ENCODE data around the gene FBN2. TPM values are rescaled to one million over a fixed set of nuclear protein-coding genes. Genes with fewer than 3 reads are reported as not detected.

The FBN2 gene
- total and polyA plus RNA-seq, 2 of the 4 experiments (the other 2 are of a cell fraction) = 26.7 to 69.0 TPM

DNA sequence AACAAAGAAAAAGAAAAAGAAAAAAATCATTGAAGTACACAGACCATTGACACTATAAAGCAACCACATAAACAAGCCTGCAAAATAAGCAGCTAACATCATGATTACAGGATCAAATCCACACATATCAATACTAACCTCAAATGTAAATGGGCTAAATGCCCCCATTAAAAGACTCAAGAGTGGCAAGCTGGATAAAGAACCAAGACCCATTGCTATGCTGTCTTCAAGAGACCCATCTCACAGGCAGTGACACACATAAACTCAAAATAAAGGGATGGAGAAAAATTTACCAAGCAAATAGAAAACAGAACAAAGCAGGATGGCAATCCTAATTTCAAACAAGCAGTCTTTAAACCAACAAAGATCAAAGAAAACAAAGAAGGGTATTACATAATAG is 15.7 kb upstream of the FBN2 start:
- ChIA-PET CTCF (no interaction called here), POLR2A (ENCODE audit: unreplicated experiment) (no interaction called here)
- Histone ChIP-seq H3K4ac (ENCODE audit: low read depth, low read length) (no peak overlapping the region), H2BK5ac (ENCODE audit: low read depth, low read length, poor library complexity, severe bottlenecking) (no peak overlapping the region), H3K23ac (ENCODE audit: low read depth, low read length) (no peak overlapping the region), H3K27me3 (ENCODE audit: control insufficient read depth, insufficient read depth, low read length) (no peaks in the 10 kb centered on the region), H3K9me3 (ENCODE audit: control insufficient read depth, insufficient read depth, low read length) (peaks cover 2% of the 10 kb centered on the region; the same call in 1 of the 2 replicates), H3K4me2 (ENCODE audit: low read depth, low read length) (no peak overlapping the region), H4K20me1 (ENCODE audit: insufficient read depth, low read length) (no peaks in the 10 kb centered on the region), H3K14ac (replicated peaks; ENCODE audit: low read depth, low read length) (no peak overlapping the region), H3K36me3 (ENCODE audit: control insufficient read depth, insufficient read depth, low read length) (no peaks in the 10 kb centered on the region), H2BK20ac (ENCODE audit: low read depth, low read length) (no peak overlapping the region), H2AFZ (replicated peaks; ENCODE audit: low read length, poor library complexity) (no peak overlapping the region), H3K79me1 (ENCODE audit: low read depth in 1 of 2, low read length in 2 of 2) (no peaks in the 10 kb centered on the region), H3K4me3 (ENCODE audit: insufficient read depth, low read depth, low read length) (no peak overlapping the region), H3K18ac (ENCODE audit: low read depth, low read length) (no peak overlapping the region), H2AK5ac (ENCODE audit: low read depth, low read length) (no peak overlapping the region), H2BK15ac (ENCODE audit: low read depth, low read length) (no peak overlapping the region), H2AK9ac (replicated peaks; ENCODE audit: low read depth, low read length, poor library complexity) (no peak overlapping the region), H3K9ac (ENCODE audit: low read depth, low read length) (no peak overlapping the region), H4K8ac (ENCODE audit: low read depth in 2 of 2, low read length in 2 of 2) (no peak overlapping the region), H4K5ac (ENCODE audit: low read depth, low read length) (no peak overlapping the region), H2BK120ac (ENCODE audit: low read depth, low read length) (no peak overlapping the region), H4K91ac (ENCODE audit: insufficient read depth, low read depth, low read length) (no peak overlapping the region), H3K4me1 (ENCODE audit: control insufficient read depth, insufficient read depth, low read length) (peaks cover 3% of the 10 kb centered on the region; the same call in 1 of the 2 replicates), H3K27ac (ENCODE audit: insufficient read depth, low read length) (no peak overlapping the region), H3K9me1 (ENCODE audit: insufficient read depth, low read length) (peaks cover 7% of the 10 kb centered on the region; the same call in 1 of the 2 replicates), H3K56ac (ENCODE audit: extremely low read depth, insufficient read depth, low read length) (no peak overlapping the region)
- dilution Hi-C loops (cut with HindIII; ENCODE audit: low sequenced_read_pairs, unreplicated experiment) = no loop called here
- no TSS peak for BruUV-seq (replicated peaks)
- in situ Hi-C loops (cut with MboI; ENCODE audit: low sequenced_read_pairs) = no loop called here
- DNase-seq (no peak), ATAC-seq (ENCODE audit: low read depth) (no peak)
- TF ChIP-seq, protein P1, sequence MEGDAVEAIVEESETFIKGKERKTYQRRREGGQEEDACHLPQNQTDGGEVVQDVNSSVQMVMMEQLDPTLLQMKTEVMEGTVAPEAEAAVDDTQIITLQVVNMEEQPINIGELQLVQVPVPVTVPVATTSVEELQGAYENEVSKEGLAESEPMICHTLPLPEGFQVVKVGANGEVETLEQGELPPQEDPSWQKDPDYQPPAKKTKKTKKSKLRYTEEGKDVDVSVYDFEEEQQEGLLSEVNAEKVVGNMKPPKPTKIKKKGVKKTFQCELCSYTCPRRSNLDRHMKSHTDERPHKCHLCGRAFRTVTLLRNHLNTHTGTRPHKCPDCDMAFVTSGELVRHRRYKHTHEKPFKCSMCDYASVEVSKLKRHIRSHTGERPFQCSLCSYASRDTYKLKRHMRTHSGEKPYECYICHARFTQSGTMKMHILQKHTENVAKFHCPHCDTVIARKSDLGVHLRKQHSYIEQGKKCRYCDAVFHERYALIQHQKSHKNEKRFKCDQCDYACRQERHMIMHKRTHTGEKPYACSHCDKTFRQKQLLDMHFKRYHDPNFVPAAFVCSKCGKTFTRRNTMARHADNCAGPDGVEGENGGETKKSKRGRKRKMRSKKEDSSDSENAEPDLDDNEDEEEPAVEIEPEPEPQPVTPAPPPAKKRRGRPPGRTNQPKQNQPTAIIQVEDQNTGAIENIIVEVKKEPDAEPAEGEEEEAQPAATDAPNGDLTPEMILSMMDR (conservative IDR thresholded peaks at IDR 0.05; ENCODE audit: low read depth, low read length) = no peak
- TF ChIP-seq RCOR1 (IDR thresholded peaks at IDR 0.05; ENCODE audit: insufficient replicate concordance, low read length) (no peak), BHLHE40 (IDR thresholded peaks at IDR 0.05; ENCODE audit: low read depth, low read length) (no peak), CHD1 (IDR thresholded peaks at IDR 0.05; ENCODE audit: low read depth, low read length) (no peak), USF2 (IDR thresholded peaks at IDR 0.05; ENCODE audit: low read depth, low read length) (no peak), MAFK (IDR thresholded peaks at IDR 0.05; ENCODE audit: low read depth, low read length) (no peak), RAD21 (IDR thresholded peaks at IDR 0.05; ENCODE audit: low read length) (no peak), MAZ (IDR thresholded peaks at IDR 0.05; ENCODE audit: borderline replicate concordance, low read depth, low read length) (no peak), CEBPB (IDR thresholded peaks at IDR 0.05; ENCODE audit: low read depth, low read length) (no peak), FOS (IDR thresholded peaks at IDR 0.05; ENCODE audit: low read depth, low read length) (no peak)
- TF ChIP-seq, protein P2, sequence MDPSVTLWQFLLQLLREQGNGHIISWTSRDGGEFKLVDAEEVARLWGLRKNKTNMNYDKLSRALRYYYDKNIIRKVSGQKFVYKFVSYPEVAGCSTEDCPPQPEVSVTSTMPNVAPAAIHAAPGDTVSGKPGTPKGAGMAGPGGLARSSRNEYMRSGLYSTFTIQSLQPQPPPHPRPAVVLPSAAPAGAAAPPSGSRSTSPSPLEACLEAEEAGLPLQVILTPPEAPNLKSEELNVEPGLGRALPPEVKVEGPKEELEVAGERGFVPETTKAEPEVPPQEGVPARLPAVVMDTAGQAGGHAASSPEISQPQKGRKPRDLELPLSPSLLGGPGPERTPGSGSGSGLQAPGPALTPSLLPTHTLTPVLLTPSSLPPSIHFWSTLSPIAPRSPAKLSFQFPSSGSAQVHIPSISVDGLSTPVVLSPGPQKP (IDR thresholded peaks at IDR 0.05; ENCODE audit: borderline replicate concordance, low read depth, low read length) = no peak
- intact Hi-C loops (cut with micrococcal nuclease) = no loop called here
